ENCODE data around the gene HIP1R. TPM values are rescaled to one million over a fixed set of nuclear protein-coding genes. Genes with fewer than 3 reads are reported as not detected.
A peak's percentile ranks its signal among the peaks of the same experiment; 100 is the strongest.
"Not testable (repeated sequence)": the region's sequence is repeated elsewhere in the genome, so short reads cannot be mapped to it uniquely, and the experiment has no call there.

HIP1R gene
- total RNA-seq, 4 donors from 2014 or later, result 208 to 265 (median 238) TPM

GRCh38 chr12:122888232-122888752 lies 53.0 kb downstream of the HIP1R start:
- H3K9me3 ChIP-seq, result no peaks in the 10 kb centered on the region
- peak overlapping the region; percentile 4 to 38 (median 24) for H3K4me3 ChIP-seq
- no peaks in the 10 kb centered on the region for H3K27me3 ChIP-seq
- peak overlapping the region; percentile 74 to 94 (median 85) for H3K27ac ChIP-seq
- H3K4me1 ChIP-seq, result peaks cover 0 to 86% (median 32%) of the 10 kb centered on the region in 4 donors
- no peaks in the 10 kb centered on the region for H3K36me3 ChIP-seq
- peak; percentile 68 to 88 (median 83) for DNase-seq
- TF ChIP-seq POLR2A (IDR thresholded peaks at IDR 0.05), result peak; percentile 42 to 54
- TF ChIP-seq, protein P1, sequence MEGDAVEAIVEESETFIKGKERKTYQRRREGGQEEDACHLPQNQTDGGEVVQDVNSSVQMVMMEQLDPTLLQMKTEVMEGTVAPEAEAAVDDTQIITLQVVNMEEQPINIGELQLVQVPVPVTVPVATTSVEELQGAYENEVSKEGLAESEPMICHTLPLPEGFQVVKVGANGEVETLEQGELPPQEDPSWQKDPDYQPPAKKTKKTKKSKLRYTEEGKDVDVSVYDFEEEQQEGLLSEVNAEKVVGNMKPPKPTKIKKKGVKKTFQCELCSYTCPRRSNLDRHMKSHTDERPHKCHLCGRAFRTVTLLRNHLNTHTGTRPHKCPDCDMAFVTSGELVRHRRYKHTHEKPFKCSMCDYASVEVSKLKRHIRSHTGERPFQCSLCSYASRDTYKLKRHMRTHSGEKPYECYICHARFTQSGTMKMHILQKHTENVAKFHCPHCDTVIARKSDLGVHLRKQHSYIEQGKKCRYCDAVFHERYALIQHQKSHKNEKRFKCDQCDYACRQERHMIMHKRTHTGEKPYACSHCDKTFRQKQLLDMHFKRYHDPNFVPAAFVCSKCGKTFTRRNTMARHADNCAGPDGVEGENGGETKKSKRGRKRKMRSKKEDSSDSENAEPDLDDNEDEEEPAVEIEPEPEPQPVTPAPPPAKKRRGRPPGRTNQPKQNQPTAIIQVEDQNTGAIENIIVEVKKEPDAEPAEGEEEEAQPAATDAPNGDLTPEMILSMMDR (IDR thresholded peaks at IDR 0.05), result no peak

DNA sequence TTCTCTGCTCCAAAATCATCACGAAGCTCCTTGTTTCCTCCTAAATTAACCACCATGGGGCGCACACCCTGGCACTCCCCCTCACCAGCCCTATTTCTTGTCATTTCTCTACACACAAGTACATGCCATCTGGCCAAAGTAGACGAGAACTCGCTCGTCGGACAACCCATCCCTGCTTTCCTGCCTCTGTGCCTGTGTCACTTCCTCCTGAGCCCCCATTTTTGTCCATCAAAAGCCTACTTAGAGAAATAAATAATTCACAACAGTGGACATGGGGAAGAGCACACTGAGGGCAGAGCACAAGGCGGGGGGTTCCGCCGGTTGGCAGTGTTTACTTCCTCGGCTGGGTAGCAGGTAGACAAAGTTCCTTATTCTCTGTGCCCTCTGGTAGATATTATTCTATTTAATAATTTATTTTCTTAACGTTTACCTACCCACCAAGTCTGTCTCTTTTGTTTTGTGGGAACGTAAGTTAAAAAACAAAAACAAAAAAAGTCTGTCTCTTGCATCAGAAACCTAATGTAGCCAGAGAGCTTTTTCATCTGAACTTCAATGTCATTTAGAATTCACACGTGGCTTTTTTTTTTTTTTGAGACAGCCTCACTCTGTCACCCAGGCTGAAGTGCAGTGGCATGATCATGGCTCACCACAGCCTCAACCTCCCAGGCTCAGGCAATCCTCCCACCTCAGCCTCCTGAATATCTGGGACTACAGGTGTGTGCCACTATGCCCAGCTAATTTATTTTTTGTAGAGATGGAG lies 54.7 kb downstream of the HIP1R start:
- no peak for TF ChIP-seq POLR2A (IDR thresholded peaks at IDR 0.05)
- TF ChIP-seq, protein P1 (IDR thresholded peaks at IDR 0.05), result no peak
- H3K36me3 ChIP-seq, result no peaks in the 10 kb centered on the region
- H3K9me3 ChIP-seq, result no peaks in the 10 kb centered on the region
- no peaks in the 10 kb centered on the region for H3K27me3 ChIP-seq
- peak in 1 of 3 donors; percentile 49 for DNase-seq
- H3K4me1 ChIP-seq, result peaks cover 0 to 85% (median 33%) of the 10 kb centered on the region in 4 donors
- H3K27ac ChIP-seq, result peak overlapping the region in 3 of 4 donors; percentile 74 to 94 (median 82)
- H3K4me3 ChIP-seq, result no peak overlapping the region

- Histone ChIP-seq H3K27me3 (no peaks in the 10 kb centered on the region), H3K27ac (peak overlapping the region; percentile 1 to 64 (median 32)), H3K36me3 (no peaks in the 10 kb centered on the region), H3K4me1 (peaks cover 0 to 76% (median 28%) of the 10 kb centered on the region in 4 donors), H3K9me3 (no peaks in the 10 kb centered on the region), H3K4me3 (peak overlapping the region in 2 of 4 donors; percentile 5 to 12)
- no peak for TF ChIP-seq POLR2A (IDR thresholded peaks at IDR 0.05)
- TF ChIP-seq, protein P1 (IDR thresholded peaks at IDR 0.05), result no peak
- peak in 1 of 3 donors; percentile 46 for DNase-seq
These were observed 56.6 kb downstream of the HIP1R start for GRCh38 chr12:122891661-122892525.

DNA sequence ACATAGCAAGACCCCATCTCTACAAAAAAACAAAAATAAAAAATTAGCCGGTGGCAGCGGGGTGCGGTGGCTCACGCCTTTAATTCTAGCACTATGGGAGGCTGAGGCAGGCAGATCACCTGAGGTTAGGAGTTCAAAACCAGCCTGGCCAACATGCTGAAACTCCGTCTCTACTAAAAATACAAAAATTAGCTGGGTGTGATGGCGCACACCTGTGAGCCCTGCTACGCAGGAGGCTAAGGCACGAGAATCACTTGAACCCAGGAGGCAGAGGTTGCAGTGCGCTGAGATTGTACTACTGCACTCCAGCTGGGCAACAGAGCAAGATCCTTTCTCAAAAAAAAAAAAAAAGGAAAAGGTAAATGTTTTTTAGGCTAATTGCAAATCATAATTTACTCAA lies 57.5 kb downstream of the HIP1R start:
- Histone ChIP-seq H3K4me1 (peaks cover 0 to 67% (median 21%) of the 10 kb centered on the region in 4 donors), H3K27ac (peak overlapping the region; percentile 1 to 93 (median 66))
- H3K9me3 ChIP-seq, H3K4me3 ChIP-seq, H3K27me3 ChIP-seq, H3K36me3 ChIP-seq: not testable (repeated sequence)
- DNase-seq, result peak in 1 of 3 donors; percentile 28

- no peak for TF ChIP-seq POLR2A (IDR thresholded peaks at IDR 0.05)
- TF ChIP-seq, protein P1 (IDR thresholded peaks at IDR 0.05), result no peak
- Histone ChIP-seq H3K4me3 (peak overlapping the region in 3 of 4 donors; percentile 78 to 89 (median 84)), H3K9me3 (no peaks in the 10 kb centered on the region), H3K36me3 (no peaks in the 10 kb centered on the region), H3K27me3 (no peaks in the 10 kb centered on the region), H3K4me1 (peaks cover 0 to 67% (median 18%) of the 10 kb centered on the region in 4 donors), H3K27ac (peak overlapping the region in 3 of 4 donors; percentile 37 to 93 (median 92))
- peak in 1 of 3 donors; percentile 48 for DNase-seq
These were observed 58.2 kb downstream of the HIP1R start for GRCh38 chr12:122893208-122894153.

Measured in Peyer's patch (tissue), 4 donors.